Measurements from ENCODE around the gene KICS2. TPM values are rescaled to one million over a fixed set of nuclear protein-coding genes. Genes with fewer than 3 reads are reported as not detected.

KICS2 gene
- total RNA-seq, 2 donors from 2014 or later = 7.0 to 50.4 TPM

DNA sequence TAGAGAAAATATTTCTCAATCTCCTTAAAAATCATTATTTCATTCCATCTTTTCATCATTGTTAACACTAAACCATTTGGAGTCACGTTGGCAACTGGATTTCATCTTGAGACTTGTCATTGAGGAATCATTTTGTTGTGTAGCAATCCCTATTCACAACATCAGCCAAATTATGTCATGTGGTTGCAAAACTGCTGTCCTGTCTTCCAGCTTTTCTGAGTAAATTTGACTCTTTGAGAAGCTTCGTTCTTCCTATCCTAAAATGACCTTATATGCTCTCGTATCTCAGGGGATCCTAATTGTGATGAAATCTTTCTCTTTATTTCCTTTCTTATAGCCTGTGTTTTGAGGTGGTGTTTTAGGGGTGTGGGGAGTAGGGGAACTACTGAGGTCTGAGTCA is 30.6 kb upstream of the KICS2 start:
- Histone ChIP-seq H3K27me3 (no peaks in the 10 kb centered on the region), H3K4me3 (no peak overlapping the region), H3K9me3 (no peaks in the 10 kb centered on the region), H3K36me3 (replicated peaks in 1 of 2; ENCODE audit: insufficient read depth in 1 of 2, low read depth in 2 of 2) (no peaks in the 10 kb centered on the region), H3K27ac (no peak overlapping the region), H3K4me1 (no peaks in the 10 kb centered on the region)
- WGBS, 2 donors = 51 to 78% methylated on average over 3 of the region's 3 CpGs
- peak; percentile 30 for ATAC-seq
- TF ChIP-seq, protein P1, sequence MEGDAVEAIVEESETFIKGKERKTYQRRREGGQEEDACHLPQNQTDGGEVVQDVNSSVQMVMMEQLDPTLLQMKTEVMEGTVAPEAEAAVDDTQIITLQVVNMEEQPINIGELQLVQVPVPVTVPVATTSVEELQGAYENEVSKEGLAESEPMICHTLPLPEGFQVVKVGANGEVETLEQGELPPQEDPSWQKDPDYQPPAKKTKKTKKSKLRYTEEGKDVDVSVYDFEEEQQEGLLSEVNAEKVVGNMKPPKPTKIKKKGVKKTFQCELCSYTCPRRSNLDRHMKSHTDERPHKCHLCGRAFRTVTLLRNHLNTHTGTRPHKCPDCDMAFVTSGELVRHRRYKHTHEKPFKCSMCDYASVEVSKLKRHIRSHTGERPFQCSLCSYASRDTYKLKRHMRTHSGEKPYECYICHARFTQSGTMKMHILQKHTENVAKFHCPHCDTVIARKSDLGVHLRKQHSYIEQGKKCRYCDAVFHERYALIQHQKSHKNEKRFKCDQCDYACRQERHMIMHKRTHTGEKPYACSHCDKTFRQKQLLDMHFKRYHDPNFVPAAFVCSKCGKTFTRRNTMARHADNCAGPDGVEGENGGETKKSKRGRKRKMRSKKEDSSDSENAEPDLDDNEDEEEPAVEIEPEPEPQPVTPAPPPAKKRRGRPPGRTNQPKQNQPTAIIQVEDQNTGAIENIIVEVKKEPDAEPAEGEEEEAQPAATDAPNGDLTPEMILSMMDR (IDR thresholded peaks at IDR 0.05) = no peak
- no peak for TF ChIP-seq POLR2A (IDR thresholded peaks at IDR 0.05)
- intact Hi-C loops (cut with DNase I) = no loop called here
- DNase-seq = peak in 1 of 4 donors; percentile 13

DNA sequence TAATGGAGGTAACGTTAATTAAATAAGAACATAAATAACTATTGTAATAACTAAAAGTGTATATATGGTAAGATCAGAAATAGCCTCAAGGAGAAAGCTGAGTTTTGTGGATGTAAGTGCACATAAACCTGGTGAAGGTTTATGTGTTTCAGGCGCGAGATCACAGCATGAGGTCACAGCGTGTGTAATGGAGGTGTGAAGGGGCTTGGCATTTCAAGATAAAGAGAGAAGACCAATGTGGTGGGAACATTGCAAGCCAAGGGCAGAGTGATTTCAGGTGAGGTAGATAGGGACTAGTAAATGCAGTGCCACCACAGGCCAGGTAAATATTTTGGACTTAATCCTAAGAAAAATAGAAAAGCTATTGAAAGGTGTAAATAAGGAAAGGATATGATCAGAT is 21.7 kb upstream of the KICS2 start:
- intact Hi-C loops (cut with DNase I) = no loop called here
- H3K27ac ChIP-seq = no peak overlapping the region
- no peak for ATAC-seq
- no peaks in the 10 kb centered on the region for H3K36me3 ChIP-seq (replicated peaks in 1 of 2; ENCODE audit: insufficient read depth in 1 of 2, low read depth in 2 of 2)
- WGBS, 2 donors = 83 to 86% methylated on average over 4 of the region's 4 CpGs
- no peaks in the 10 kb centered on the region for H3K9me3 ChIP-seq
- no peak overlapping the region for H3K4me3 ChIP-seq
- no peaks in the 10 kb centered on the region for H3K27me3 ChIP-seq
- H3K4me1 ChIP-seq = no peaks in the 10 kb centered on the region
- TF ChIP-seq, protein P1 (IDR thresholded peaks at IDR 0.05) = no peak
- no peak for TF ChIP-seq POLR2A (IDR thresholded peaks at IDR 0.05)
- no peak for DNase-seq

- H3K4me3 ChIP-seq = no peak overlapping the region
- H3K4me1 ChIP-seq = no peaks in the 10 kb centered on the region
- H3K36me3 ChIP-seq (replicated peaks in 1 of 2; ENCODE audit: insufficient read depth in 1 of 2, low read depth in 2 of 2) = no peaks in the 10 kb centered on the region
- no peak for ATAC-seq
- intact Hi-C loops (cut with DNase I) = no loop called here
- no peaks in the 10 kb centered on the region for H3K27me3 ChIP-seq
- no peak for TF ChIP-seq POLR2A (IDR thresholded peaks at IDR 0.05)
- TF ChIP-seq, protein P1 (IDR thresholded peaks at IDR 0.05) = no peak
- no peak for DNase-seq
- H3K27ac ChIP-seq = no peak overlapping the region
- no peaks in the 10 kb centered on the region for H3K9me3 ChIP-seq
- 69 to 82% methylated on average over 3 of the region's 3 CpGs for WGBS, 2 donors
Measured at GRCh38 chr12:64240781-64241180, 18.7 kb upstream of the KICS2 start.

DNA sequence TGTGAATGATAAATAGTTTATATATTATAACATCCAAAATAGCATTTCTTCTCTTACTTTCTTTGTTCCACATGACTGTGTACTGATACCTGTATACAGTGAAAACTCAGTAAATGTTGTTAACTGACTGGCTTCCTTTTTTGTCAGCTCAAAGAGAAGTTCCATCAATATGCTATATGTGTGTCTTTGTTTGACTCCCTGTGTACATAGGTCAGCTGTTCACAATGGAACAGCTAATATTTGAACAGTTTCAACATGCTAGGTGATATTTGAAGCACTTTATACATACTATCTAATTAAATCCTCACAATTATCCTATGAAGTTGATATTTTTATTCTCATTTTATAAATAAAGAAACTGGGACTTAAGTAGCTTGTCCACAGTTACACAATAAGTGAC is 15.3 kb upstream of the KICS2 start:
- H3K36me3 ChIP-seq (replicated peaks in 1 of 2; ENCODE audit: insufficient read depth in 1 of 2, low read depth in 2 of 2) = no peaks in the 10 kb centered on the region
- no peak for ATAC-seq
- no peak for TF ChIP-seq POLR2A (IDR thresholded peaks at IDR 0.05)
- TF ChIP-seq, protein P1 (IDR thresholded peaks at IDR 0.05) = no peak
- H3K4me1 ChIP-seq = no peaks in the 10 kb centered on the region
- intact Hi-C loops (cut with DNase I) = no loop called here
- no peaks in the 10 kb centered on the region for H3K27me3 ChIP-seq
- H3K9me3 ChIP-seq = no peaks in the 10 kb centered on the region
- H3K27ac ChIP-seq = no peak overlapping the region
- H3K4me3 ChIP-seq = no peak overlapping the region
- DNase-seq = no peak

DNA sequence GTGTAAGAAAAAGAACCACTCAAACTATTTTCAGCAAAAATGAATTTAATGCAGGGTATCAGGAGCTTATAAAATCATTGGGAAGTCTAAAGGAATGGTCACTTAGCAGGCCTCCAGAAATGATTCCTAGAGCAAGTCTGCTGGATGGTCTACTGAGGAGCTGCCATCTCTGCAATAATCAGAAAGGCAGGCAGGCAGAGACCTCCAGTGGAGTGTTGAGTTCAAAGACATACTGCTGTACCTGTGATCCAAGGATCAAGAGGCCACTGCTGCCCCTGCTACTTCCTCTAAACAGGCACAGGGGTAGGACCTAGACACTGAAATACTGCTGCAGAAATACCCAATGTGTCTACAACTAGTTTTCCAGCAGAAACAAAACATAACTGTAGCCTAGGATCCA is 14.5 kb upstream of the KICS2 start:
- ATAC-seq = no peak
- no peak overlapping the region for H3K4me3 ChIP-seq
- no peaks in the 10 kb centered on the region for H3K4me1 ChIP-seq
- H3K9me3 ChIP-seq = no peaks in the 10 kb centered on the region
- DNase-seq = no peak
- H3K27ac ChIP-seq = no peak overlapping the region
- intact Hi-C loops (cut with DNase I) = no loop called here
- no peaks in the 10 kb centered on the region for H3K36me3 ChIP-seq (replicated peaks in 1 of 2; ENCODE audit: insufficient read depth in 1 of 2, low read depth in 2 of 2)
- TF ChIP-seq, protein P1 (IDR thresholded peaks at IDR 0.05) = no peak
- TF ChIP-seq POLR2A (IDR thresholded peaks at IDR 0.05) = no peak
- H3K27me3 ChIP-seq = no peaks in the 10 kb centered on the region
